ENCODE data around the gene IKBKG. TPM values are rescaled to one million over a fixed set of nuclear protein-coding genes. Genes with fewer than 3 reads are reported as not detected.

The IKBKG gene
- polyA plus RNA-seq, 1 of the 3 experiments (the other 2 are of a cell fraction), result 36.4 TPM

DNA sequence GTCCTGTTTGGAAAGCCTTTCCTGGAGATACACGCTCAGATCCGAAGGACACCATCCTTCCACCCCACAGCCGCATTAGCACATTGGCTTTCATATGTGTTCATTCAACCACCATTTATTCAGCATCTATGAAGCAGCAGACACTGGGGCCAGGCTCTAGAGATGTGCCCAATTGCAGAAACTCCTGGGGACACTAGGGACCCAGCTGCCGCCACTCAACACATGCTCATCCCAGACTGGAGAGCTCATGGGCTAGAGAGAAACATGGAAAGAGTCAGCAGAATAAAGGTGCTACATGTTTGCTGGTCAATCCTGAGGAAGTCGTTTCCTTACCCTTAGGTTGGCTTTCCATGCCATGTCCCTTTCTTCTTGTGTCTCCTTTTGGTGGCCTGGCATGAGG lies 45.1 kb downstream of the IKBKG start:
- H3K9ac ChIP-seq, result no peak overlapping the region
- H3K27me3 ChIP-seq (ENCODE audit: insufficient read depth), result peaks cover 19% of the 10 kb centered on the region; the same call in 1 of the 2 replicates
- ChIA-PET POLR2A (no interaction called here), CTCF (no interaction called here)
- H3K4me3 ChIP-seq (ENCODE audit: low read depth in 2 of 2, low read length in 1 of 2), result no peak overlapping the region
- no peaks in the 10 kb centered on the region for H3K36me3 ChIP-seq (replicated peaks in 1 of 2; ENCODE audit: control insufficient read depth in 1 of 2, insufficient read depth in 2 of 2, low read length in 1 of 2)
- H3K9me2 ChIP-seq, result no peaks in the 10 kb centered on the region
- no peak overlapping the region for H2AFZ ChIP-seq (ENCODE audit: low read depth)
- H3F3A ChIP-seq (replicated peaks; ENCODE audit: insufficient read depth), result no peaks in the 10 kb centered on the region
- no peaks in the 10 kb centered on the region for H3K9me3 ChIP-seq
- H3K4me1 ChIP-seq (ENCODE audit: control insufficient read depth in 1 of 2, insufficient read depth in 2 of 2, low read depth in 1 of 2, low read length in 1 of 2), result no peaks in the 10 kb centered on the region
- 39% methylated on average over 5 of the region's 5 CpGs for WGBS (ENCODE audit: low lambda C conversion rate)
- no peak for TF ChIP-seq EZH2phosphoT487 (IDR thresholded peaks at IDR 0.05; ENCODE audit: borderline replicate concordance, low read depth)
- TF ChIP-seq FOXM1 (IDR thresholded peaks at IDR 0.05; ENCODE audit: low read depth), result no peak
- TF ChIP-seq, protein P1, sequence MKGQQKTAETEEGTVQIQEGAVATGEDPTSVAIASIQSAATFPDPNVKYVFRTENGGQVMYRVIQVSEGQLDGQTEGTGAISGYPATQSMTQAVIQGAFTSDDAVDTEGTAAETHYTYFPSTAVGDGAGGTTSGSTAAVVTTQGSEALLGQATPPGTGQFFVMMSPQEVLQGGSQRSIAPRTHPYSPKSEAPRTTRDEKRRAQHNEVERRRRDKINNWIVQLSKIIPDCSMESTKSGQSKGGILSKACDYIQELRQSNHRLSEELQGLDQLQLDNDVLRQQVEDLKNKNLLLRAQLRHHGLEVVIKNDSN (IDR thresholded peaks at IDR 0.05; ENCODE audit: borderline replicate concordance, low read depth), result no peak
- TF ChIP-seq RXRA (IDR thresholded peaks at IDR 0.05; ENCODE audit: borderline replicate concordance, low read depth), result no peak
- no peak for TF ChIP-seq JUND (IDR thresholded peaks at IDR 0.05)
- no peaks in the 10 kb centered on the region for H3K79me2 ChIP-seq (ENCODE audit: insufficient read depth)
- H3K4me2 ChIP-seq, result no peak overlapping the region
- no peak for DNase-seq
- H3K27ac ChIP-seq (ENCODE audit: low read depth in 2 of 2, low read length in 1 of 2), result no peak overlapping the region
- no peaks in the 10 kb centered on the region for H4K20me1 ChIP-seq (ENCODE audit: insufficient read depth)

DNA sequence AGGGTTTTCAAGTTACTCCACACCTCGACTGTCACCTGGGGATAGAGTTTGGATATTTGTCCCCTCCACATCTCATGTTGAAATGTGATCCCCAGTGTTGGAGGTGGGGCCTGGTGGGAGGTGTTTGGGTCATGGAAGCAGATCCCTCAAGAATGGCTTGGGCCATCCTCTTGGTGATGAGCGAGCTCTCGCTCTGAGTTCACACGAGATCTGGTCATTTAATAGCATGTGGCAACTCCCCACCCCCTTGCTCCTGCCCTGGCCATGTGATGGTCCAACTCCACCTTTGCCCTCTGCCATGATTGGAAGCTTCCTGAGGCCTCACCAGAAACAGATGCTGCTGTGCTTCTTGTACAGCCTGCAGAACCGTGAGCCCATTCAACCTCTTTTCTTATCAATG lies 45.8 kb downstream of the IKBKG start:
- H2AFZ ChIP-seq (ENCODE audit: low read depth), result no peak overlapping the region
- ChIA-PET CTCF (no interaction called here), POLR2A (no interaction called here)
- no peak overlapping the region for H3K4me2 ChIP-seq
- no peak overlapping the region for H3K27ac ChIP-seq (ENCODE audit: low read depth in 2 of 2, low read length in 1 of 2)
- peaks cover 19% of the 10 kb centered on the region; the same call in 1 of the 2 replicates for H3K27me3 ChIP-seq (ENCODE audit: insufficient read depth)
- H3K4me1 ChIP-seq (ENCODE audit: control insufficient read depth in 1 of 2, insufficient read depth in 2 of 2, low read depth in 1 of 2, low read length in 1 of 2), result no peaks in the 10 kb centered on the region
- WGBS (ENCODE audit: low lambda C conversion rate), result 27% methylated on average over 5 of the region's 5 CpGs
- no peak overlapping the region for H3K9ac ChIP-seq
- H3K79me2 ChIP-seq (ENCODE audit: insufficient read depth), result no peaks in the 10 kb centered on the region
- no peaks in the 10 kb centered on the region for H3K36me3 ChIP-seq (replicated peaks in 1 of 2; ENCODE audit: control insufficient read depth in 1 of 2, insufficient read depth in 2 of 2, low read length in 1 of 2)
- no peaks in the 10 kb centered on the region for H4K20me1 ChIP-seq (ENCODE audit: insufficient read depth)
- H3F3A ChIP-seq (replicated peaks; ENCODE audit: insufficient read depth), result no peaks in the 10 kb centered on the region
- H3K9me2 ChIP-seq, result no peaks in the 10 kb centered on the region
- H3K9me3 ChIP-seq, result no peaks in the 10 kb centered on the region
- no peak for TF ChIP-seq SMC3 (IDR thresholded peaks at IDR 0.05; ENCODE audit: low read depth, low read length)
- no peak for TF ChIP-seq ELF1 (IDR thresholded peaks at IDR 0.05)
- no peak for TF ChIP-seq MXI1 (IDR thresholded peaks at IDR 0.05; ENCODE audit: low read depth, low read length)
- TF ChIP-seq CHD2 (IDR thresholded peaks at IDR 0.05; ENCODE audit: low read length, partially characterized antibody), result no peak
- H3K4me3 ChIP-seq (ENCODE audit: low read depth in 2 of 2, low read length in 1 of 2), result no peak overlapping the region
- no peak for DNase-seq

DNA sequence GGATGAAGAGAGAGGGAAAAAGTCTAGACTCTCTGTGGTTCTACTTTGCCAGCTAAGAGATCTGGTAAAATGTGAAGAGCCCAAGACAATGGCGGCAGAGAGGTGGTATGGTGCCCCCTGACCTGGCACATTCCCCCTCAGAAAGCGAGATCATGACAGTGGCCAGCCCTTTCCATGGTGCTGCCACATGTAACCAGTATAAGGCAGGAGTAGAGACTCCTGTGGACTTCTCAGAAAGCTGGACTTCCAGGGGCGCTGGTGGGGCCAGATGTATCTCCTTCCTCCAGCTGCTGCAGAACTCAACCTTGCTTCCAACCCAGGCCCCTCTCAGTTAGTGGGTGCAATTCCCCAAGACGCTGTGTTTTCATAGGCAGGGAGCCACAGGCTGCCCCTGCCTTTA lies 47.1 kb downstream of the IKBKG start:
- 10% methylated on average over 3 of the region's 4 CpGs for WGBS (ENCODE audit: low lambda C conversion rate)
- no peak for TF ChIP-seq FOXJ3 (CRISPR knock-in tag; IDR thresholded peaks at IDR 0.05)
- TF ChIP-seq, protein P2, sequence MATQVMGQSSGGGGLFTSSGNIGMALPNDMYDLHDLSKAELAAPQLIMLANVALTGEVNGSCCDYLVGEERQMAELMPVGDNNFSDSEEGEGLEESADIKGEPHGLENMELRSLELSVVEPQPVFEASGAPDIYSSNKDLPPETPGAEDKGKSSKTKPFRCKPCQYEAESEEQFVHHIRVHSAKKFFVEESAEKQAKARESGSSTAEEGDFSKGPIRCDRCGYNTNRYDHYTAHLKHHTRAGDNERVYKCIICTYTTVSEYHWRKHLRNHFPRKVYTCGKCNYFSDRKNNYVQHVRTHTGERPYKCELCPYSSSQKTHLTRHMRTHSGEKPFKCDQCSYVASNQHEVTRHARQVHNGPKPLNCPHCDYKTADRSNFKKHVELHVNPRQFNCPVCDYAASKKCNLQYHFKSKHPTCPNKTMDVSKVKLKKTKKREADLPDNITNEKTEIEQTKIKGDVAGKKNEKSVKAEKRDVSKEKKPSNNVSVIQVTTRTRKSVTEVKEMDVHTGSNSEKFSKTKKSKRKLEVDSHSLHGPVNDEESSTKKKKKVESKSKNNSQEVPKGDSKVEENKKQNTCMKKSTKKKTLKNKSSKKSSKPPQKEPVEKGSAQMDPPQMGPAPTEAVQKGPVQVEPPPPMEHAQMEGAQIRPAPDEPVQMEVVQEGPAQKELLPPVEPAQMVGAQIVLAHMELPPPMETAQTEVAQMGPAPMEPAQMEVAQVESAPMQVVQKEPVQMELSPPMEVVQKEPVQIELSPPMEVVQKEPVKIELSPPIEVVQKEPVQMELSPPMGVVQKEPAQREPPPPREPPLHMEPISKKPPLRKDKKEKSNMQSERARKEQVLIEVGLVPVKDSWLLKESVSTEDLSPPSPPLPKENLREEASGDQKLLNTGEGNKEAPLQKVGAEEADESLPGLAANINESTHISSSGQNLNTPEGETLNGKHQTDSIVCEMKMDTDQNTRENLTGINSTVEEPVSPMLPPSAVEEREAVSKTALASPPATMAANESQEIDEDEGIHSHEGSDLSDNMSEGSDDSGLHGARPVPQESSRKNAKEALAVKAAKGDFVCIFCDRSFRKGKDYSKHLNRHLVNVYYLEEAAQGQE (IDR thresholded peaks at IDR 0.05; ENCODE audit: low read depth, low read length), result no peak
- TF ChIP-seq EZH2phosphoT487 (IDR thresholded peaks at IDR 0.05; ENCODE audit: borderline replicate concordance, low read depth), result no peak
- TF ChIP-seq GATA2 (CRISPR knock-in tag; IDR thresholded peaks at IDR 0.05), result no peak
- no peak for TF ChIP-seq MEF2A (IDR thresholded peaks at IDR 0.05; ENCODE audit: borderline replicate concordance, low read depth)
- TF ChIP-seq SIN3A (IDR thresholded peaks at IDR 0.05; ENCODE audit: borderline replicate concordance, low read depth, low read length), result no peak
- no peak for TF ChIP-seq NRF1 (IDR thresholded peaks at IDR 0.05; ENCODE audit: low read depth, low read length)
- TF ChIP-seq RAD21 (IDR thresholded peaks at IDR 0.05; ENCODE audit: low read length), result no peak
- no peak for TF ChIP-seq POLR2AphosphoS5 (IDR thresholded peaks at IDR 0.05; ENCODE audit: low read depth, low read length)
- no peak for TF ChIP-seq FOSL2 (IDR thresholded peaks at IDR 0.05; ENCODE audit: borderline replicate concordance, low read depth)
- no peak for TF ChIP-seq EP300 (IDR thresholded peaks at IDR 0.05; ENCODE audit: borderline replicate concordance in 1 of 2, low read depth in 1 of 2, low read length in 1 of 2)
- TF ChIP-seq GABPA (IDR thresholded peaks at IDR 0.05; ENCODE audit: low read depth), result no peak
- TF ChIP-seq FOXM1 (IDR thresholded peaks at IDR 0.05; ENCODE audit: low read depth), result no peak
- TF ChIP-seq TEAD4 (IDR thresholded peaks at IDR 0.05; ENCODE audit: borderline replicate concordance, insufficient read depth), result no peak

More for the DNA sequence above, 47.1 kb downstream of the IKBKG start:
- Histone ChIP-seq H3K27me3 (ENCODE audit: insufficient read depth) (peaks cover 19% of the 10 kb centered on the region; the same call in 1 of the 2 replicates), H3K9ac (no peak overlapping the region), H3K4me2 (no peak overlapping the region), H2AFZ (ENCODE audit: low read depth) (no peak overlapping the region), H4K20me1 (ENCODE audit: insufficient read depth) (no peaks in the 10 kb centered on the region), H3K79me2 (ENCODE audit: insufficient read depth) (no peaks in the 10 kb centered on the region), H3F3A (replicated peaks; ENCODE audit: insufficient read depth) (no peaks in the 10 kb centered on the region), H3K36me3 (replicated peaks in 1 of 2; ENCODE audit: control insufficient read depth in 1 of 2, insufficient read depth in 2 of 2, low read length in 1 of 2) (no peaks in the 10 kb centered on the region), H3K4me1 (ENCODE audit: control insufficient read depth in 1 of 2, insufficient read depth in 2 of 2, low read depth in 1 of 2, low read length in 1 of 2) (no peaks in the 10 kb centered on the region), H3K9me3 (no peaks in the 10 kb centered on the region), H3K4me3 (ENCODE audit: low read depth in 2 of 2, low read length in 1 of 2) (no peak overlapping the region), H3K9me2 (no peaks in the 10 kb centered on the region), H3K27ac (ENCODE audit: low read depth in 2 of 2, low read length in 1 of 2) (no peak overlapping the region)
- no peak for DNase-seq
- POLR2A ChIA-PET, result no interaction called here
- CTCF ChIA-PET, result no interaction called here

Data from SK-N-SH (cell line).